Measurements from ENCODE around the gene IFNK.

- TF ChIP-seq ZNF274 (IDR thresholded peaks at IDR 0.05; ENCODE audit: low read depth, low read length) (no peak), YY1 (IDR thresholded peaks at IDR 0.05; ENCODE audit: insufficient read depth, insufficient read length) (no peak), SUZ12 (IDR thresholded peaks at IDR 0.05; ENCODE audit: extremely low read depth, insufficient read depth, insufficient read length) (no peak)
Observed at GRCh38 chr9:27571011-27571410, 46.9 kb downstream of the IFNK start.

Data from NT2/D1 (cell line).